Parietal lobe (tissue), 2 donors: Measurements from ENCODE around the gene ZNF765. TPM values are rescaled to one million over a fixed set of nuclear protein-coding genes. Genes with fewer than 3 reads are reported as not detected.

ENCODE experiments used
- small RNA-seq: library from RNA; depleted of rRNA; stranded (forward); fragments of <200 nt; gene quantifications from one replicate; pipeline ENCODE3, GENCODE V24; 2014; ENCODE audit warnings: low replicate concordance
- total RNA-seq: library from RNA; depleted of rRNA; stranded (reverse); fragments of >200 nt; gene quantifications from one replicate; pipeline ENCODE4 v1.2.3, GENCODE V29; 2014

ZNF765 gene
- 34.7 TPM for total RNA-seq

GRCh38 chr19:53394974-53395839 lies at the start of gene ZNF765:
Gene ZNF765, plus strand, starts transcription at chr19:53395149. Its CDS starts 2,867 bp downstream, at chr19:53398016.

GRCh38 chr19:53365134-53365898 lies 29.6 kb upstream of the ZNF765 start, which contains the start of gene ZNF525:
Gene ZNF525, plus strand, starts transcription at chr19:53365705. Its CDS starts 6,577 bp downstream, at chr19:53372282.

GRCh38 chr19:53431399-53432087 lies 36.6 kb downstream of the ZNF765 start, which contains the start of gene ZNF761:
Gene ZNF761, plus strand, starts transcription at chr19:53431984. Its CDS starts 15,285 bp downstream, at chr19:53447269.

GRCh38 chr19:53467485-53468262 lies 72.7 kb downstream of the ZNF765 start, which contains the start of gene ZNF813:
Gene ZNF813, plus strand, starts transcription at chr19:53467733. Its CDS starts 16,090 bp downstream, at chr19:53483823.

Small RNA genes lying within 50 kb of the gene (small RNA-seq; reads per million reads assigned to genes)
- gene RPL39P36, result not detected

Other genes starting within 250 kb of the ZNF765 start
- gene ZNF347, start 236.1 kb upstream of the ZNF765 start, total RNA-seq, result 25.7 TPM
- gene ZNF665, start 201.8 kb upstream of the ZNF765 start, total RNA-seq, result 10.0 TPM
- 45.7 TPM for gene ZNF677, start 140.3 kb upstream of the ZNF765 start, total RNA-seq
- not detected for gene VN1R2, start 136.9 kb upstream of the ZNF765 start, total RNA-seq
- not detected for gene VN1R4, start 127.4 kb upstream of the ZNF765 start, total RNA-seq
- 21.3 TPM for gene ZNF845, start 61.4 kb upstream of the ZNF765 start, total RNA-seq
- 22.5 TPM for gene ZNF525, start 29.4 kb upstream of the ZNF765 start, total RNA-seq
- gene ZNF761, start 36.8 kb downstream of the ZNF765 start, total RNA-seq, result 20.7 TPM
- 4.7 TPM for gene ZNF813, start 72.6 kb downstream of the ZNF765 start, total RNA-seq
- 31.0 TPM for gene ZNF331, start 143.0 kb downstream of the ZNF765 start, total RNA-seq
- gene DPRX, start 236.8 kb downstream of the ZNF765 start, total RNA-seq, result not detected